Peyer's patch (tissue), 4 donors: Measurements from ENCODE around the gene BMP7.

Experiments
- POLR2A ChIP-seq, 2 donors: fragments of 450-650 bp; IDR thresholded peaks; one replicate each; pipeline ENCODE4 v1.5.1; 2017; ENCODE audit warnings: antibody characterized with exemption in 2 of 2, mild to moderate bottlenecking in 2 of 2, moderate library complexity in 2 of 2
- TF ChIP-seq, protein P1 (sequence below), 6 experiments: fragments of 450-650 bp in 4 of 6; fragments of 200-600 bp in 2 of 6; sonication (generic) in 1 of 6; IDR thresholded peaks; one replicate each; pipeline ENCODE4 v1.5.1; 2017 to 2019; ENCODE audit warnings: antibody characterized with exemption in 6 of 6, mild to moderate bottlenecking in 3 of 6, moderate library complexity in 1 of 6

DNA sequence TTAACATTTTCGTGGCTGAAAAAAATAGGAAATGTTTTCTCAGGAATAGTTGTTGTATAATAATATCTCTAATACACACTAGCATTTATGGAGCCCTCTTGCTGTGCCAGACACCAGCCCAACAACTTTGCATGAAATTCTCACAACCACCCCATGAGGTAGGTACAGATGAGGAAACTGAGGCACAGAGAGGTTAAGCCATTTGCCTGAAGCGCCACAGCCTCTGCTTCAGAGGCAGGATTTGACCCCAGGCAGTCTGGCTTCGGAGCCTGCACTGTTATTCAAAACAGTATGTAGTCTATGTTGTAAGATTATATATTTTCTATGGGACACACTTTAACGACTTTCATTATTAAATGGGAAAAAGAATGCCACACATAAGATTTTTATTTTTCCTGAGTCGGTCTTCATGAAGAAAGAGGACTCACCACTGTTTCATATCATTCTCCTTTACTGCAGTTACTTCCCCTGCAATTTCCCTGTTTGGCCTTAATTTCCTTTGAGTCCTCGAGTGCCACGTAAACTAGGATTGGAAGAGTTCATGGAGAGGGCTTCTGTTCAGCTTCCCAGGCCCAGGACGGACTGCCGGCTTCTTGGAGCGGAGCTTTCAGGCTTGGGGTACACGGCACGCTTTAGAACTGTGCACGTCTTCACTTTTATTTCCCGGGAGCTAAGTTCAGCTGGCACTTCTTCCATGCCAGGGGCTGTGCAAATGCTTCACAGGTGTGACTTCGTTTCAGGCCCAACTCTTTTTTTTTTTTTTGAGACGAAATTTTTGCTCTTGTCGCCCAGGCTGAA lies 128.0 kb downstream of the BMP7 start:
- TF ChIP-seq POLR2A (IDR thresholded peaks at IDR 0.05): no peak
- TF ChIP-seq, protein P1, sequence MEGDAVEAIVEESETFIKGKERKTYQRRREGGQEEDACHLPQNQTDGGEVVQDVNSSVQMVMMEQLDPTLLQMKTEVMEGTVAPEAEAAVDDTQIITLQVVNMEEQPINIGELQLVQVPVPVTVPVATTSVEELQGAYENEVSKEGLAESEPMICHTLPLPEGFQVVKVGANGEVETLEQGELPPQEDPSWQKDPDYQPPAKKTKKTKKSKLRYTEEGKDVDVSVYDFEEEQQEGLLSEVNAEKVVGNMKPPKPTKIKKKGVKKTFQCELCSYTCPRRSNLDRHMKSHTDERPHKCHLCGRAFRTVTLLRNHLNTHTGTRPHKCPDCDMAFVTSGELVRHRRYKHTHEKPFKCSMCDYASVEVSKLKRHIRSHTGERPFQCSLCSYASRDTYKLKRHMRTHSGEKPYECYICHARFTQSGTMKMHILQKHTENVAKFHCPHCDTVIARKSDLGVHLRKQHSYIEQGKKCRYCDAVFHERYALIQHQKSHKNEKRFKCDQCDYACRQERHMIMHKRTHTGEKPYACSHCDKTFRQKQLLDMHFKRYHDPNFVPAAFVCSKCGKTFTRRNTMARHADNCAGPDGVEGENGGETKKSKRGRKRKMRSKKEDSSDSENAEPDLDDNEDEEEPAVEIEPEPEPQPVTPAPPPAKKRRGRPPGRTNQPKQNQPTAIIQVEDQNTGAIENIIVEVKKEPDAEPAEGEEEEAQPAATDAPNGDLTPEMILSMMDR (IDR thresholded peaks at IDR 0.05): no peak
